Kidney capillary endothelial cell (primary cell): ENCODE data around the gene IGFBPL1.
"Not testable (repeated sequence)": the region's sequence is repeated elsewhere in the genome, so short reads cannot be mapped to it uniquely, and the experiment has no call there.

Experiments
- DNase-seq: peaks from one replicate; pipeline ENCODE4 v3.0.0-alpha.2; 2018; ENCODE audit warnings: low spot score

IGFBPL1 gene, protein sequence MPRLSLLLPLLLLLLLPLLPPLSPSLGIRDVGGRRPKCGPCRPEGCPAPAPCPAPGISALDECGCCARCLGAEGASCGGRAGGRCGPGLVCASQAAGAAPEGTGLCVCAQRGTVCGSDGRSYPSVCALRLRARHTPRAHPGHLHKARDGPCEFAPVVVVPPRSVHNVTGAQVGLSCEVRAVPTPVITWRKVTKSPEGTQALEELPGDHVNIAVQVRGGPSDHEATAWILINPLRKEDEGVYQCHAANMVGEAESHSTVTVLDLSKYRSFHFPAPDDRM

DNA sequence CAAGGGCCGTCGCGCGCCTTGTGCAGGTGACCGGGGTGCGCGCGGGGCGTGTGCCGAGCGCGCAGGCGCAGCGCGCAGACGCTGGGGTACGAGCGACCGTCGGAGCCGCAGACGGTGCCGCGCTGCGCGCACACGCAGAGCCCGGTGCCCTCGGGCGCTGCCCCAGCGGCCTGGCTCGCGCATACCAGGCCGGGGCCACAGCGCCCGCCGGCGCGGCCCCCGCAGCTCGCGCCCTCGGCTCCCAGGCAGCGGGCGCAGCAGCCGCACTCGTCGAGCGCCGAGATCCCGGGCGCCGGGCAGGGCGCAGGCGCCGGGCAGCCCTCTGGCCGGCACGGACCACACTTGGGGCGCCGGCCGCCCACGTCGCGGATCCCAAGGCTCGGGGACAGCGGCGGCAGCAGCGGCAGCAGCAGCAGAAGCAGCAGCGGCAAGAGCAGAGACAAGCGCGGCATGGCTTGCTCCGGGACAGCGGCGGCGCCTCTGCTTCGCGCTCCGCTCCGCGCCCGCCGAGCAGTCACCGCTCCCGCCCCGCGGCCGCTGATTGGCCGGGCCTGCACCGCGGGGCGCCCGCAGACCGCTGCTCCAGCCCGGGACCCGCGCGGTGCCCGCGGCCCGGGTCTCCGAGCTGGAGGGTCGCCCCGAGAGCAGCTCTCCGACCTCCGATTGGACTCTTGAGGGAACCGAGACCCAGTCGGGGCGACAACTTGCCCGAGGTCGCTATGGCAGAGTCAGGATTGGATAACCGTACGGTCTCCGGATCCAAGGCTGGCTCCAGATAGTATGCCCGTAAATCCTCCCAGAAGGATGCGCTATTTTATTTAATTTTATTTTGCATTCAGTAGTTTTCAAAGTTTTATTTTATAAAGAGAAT, at the start of gene IGFBPL1:
Gene IGFBPL1, minus strand, starts transcription at position 482 of the 871 bp plus-strand sequence. Its CDS starts 30 bp downstream, at position 452.
- DNase-seq, result no peak

- not testable (repeated sequence) for DNase-seq
Observed at GRCh38 chr9:38472583-38473249, 48.5 kb upstream of the IGFBPL1 start.

GRCh38 chr9:38467404-38467803, 43.1 kb upstream of the IGFBPL1 start:
- DNase-seq, result no peak

DNA sequence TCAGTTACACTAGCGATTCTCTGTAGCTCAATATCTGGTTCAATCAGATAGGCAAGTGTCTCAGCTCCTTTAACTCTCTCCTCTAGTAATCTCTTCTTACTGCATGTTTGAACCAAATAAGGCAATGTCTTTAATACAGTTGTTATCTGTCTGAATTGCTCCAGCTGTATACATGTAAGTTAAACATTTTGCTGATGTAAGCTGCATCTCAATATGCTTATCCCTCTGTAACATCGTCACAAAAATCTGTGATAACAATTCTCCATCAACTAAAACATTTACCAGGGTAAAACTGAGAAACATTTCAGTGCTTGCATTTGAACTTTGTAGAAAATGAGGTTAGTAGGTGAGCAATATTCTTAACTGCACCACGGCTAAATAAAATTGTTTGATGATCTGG, 29.6 kb upstream of the IGFBPL1 start:
- DNase-seq, result no peak

GRCh38 chr9:38451162-38451561, 26.9 kb upstream of the IGFBPL1 start:
- DNase-seq, result no peak

DNA sequence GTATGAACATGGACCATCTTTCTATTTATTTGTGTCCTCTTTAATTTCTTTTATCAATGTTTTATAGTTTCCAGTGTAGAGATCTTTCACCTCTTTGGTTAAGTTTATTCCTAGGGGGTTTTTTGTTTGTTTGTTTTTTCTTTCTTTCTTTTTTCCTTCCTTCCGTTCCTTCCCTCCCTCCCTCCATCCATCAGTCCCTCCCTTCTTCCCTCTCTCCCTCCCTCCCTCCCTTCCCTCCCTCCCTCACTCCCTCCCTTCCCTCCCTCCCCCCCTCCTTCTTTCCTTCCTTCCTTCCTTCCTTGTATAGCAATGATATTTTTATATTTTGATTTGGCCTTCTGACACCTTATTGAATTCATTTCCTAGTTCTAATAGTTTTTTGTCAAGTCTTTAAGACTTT, 23.4 kb upstream of the IGFBPL1 start:
- no peak for DNase-seq

- no peak for DNase-seq
Observed at GRCh38 chr9:38445154-38446043, 21.1 kb upstream of the IGFBPL1 start.

GRCh38 chr9:38443597-38443996, 19.3 kb upstream of the IGFBPL1 start:
- DNase-seq, result no peak

DNA sequence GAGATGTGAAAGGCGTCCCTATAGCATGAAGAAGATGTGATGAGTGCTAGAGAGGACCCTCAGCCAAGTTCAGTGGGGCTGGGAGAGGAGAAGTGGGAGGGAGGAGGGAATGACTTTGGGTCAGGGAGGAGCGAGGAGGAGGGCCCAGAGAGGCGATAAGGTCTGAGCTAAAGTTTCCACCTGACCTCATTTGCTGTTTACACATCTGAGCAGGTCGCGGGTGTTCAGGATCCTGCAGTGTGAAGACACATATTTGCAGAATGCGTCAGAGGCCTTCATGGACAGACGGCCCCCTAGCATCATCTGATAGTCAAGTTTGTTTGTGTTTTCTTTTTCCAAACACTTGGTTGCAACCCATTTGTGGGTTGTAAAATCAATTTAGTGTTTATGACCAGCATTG, 18.9 kb upstream of the IGFBPL1 start:
- no peak for DNase-seq

GRCh38 chr9:38442473-38443096, 18.3 kb upstream of the IGFBPL1 start:
- no peak for DNase-seq

DNA sequence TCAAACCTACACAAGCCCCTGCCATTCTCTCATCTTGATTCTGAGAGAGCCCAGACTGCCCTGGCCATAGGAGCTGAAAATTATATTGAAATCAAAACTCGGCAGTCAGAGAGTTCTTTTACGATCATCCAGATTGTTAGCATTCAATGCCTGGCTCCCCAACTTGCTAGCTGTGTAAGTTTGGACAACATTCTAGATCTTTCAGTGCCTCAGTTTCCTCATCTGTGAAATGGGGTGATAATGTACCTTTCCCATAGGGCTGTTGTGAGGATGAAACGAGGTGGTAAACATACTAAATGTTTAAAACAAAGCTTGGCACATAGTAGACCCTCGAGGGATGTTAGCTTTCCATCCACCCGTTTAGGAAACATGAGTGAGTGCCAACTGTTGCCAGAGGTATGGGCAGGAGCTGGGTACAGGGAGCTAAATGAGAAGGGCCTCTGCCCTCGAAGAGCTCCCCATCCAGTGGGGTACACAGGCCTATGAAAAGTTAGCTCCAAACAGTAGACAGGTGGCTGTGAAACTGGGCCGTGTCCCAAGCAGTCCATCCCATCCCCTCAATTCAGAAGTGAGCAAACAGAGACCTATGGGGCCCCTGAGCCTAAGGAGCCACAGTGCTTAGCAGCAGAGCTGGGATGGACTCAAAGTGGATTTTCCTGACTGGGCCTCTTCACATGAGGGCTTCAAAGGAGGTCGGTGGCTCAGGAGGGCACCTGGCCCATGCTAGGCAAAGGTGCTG, 17.3 kb upstream of the IGFBPL1 start:
- no peak for DNase-seq

- DNase-seq, result no peak
Observed at GRCh38 chr9:38440516-38440915, 16.3 kb upstream of the IGFBPL1 start.

DNA sequence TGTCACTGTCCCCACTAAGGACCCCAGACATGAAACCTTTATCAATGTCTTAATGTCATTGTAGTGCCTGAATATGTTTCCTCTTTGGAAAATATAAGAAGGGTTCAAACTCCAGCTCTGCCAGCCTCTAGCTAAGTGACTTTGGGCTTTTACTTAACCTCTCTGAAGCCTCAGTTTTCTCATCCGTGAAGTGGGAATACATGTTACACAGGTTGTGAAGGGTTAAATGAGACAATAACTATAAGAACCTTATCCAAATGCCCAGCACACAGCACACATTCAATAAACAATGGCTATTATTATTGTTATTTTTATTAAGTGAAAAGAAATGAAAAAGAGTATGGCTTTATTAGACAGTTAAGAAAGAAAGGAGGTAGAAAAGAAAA, 15.7 kb upstream of the IGFBPL1 start:
- no peak for DNase-seq

GRCh38 chr9:38439291-38439915, 15.1 kb upstream of the IGFBPL1 start:
- no peak for DNase-seq

DNA sequence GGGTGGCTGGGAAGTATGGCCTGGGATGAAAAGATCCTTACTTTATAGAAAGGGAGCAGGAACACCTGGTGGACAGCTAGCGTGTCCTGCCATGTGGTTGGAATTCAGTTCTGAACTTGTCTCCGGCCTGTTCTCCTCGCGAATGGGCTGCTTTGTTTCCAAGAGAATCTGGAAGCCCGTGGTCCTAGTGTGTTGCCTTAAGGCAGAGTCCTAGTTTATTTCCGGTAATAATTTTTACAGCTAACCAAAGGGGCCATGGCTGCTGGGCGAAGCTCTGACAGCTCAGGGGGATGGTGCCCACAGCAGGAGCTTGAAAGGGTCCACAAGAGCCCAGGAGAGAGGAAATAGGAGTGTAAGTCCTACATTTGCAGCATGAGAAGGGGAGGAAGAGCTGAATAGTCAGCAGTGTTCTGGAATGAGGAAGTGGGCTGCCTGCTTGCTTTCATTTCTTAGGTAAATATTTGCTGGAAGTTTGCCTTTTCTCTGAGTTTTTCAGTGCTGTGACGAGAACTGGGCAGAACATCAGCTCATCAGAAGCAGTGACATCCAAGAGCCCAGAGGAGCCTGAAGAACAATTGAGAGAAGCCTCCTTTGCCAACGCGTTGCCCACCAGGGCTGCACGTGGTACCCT, 13.1 kb upstream of the IGFBPL1 start:
- no peak for DNase-seq

GRCh38 chr9:38436708-38437107, 12.5 kb upstream of the IGFBPL1 start:
- no peak for DNase-seq

DNA sequence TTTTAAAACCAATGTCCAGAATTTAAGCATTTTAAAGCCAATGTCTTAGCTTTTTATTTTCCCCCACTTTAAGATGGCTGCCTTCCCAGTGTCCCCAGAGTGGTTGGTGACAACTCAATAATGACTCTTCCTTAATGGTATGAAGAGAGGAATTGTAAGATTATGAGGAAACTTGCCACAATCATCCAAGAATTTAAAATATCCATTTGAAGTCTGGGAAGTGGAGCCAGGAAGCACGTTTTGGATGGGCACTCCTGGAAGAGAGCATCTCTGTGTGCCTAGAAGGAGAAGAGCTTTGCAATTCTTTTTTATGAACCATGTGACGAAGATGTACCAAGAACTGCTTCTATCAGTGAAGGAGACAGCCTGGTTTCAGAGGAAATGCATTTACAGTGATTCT, 11.3 kb upstream of the IGFBPL1 start:
- DNase-seq, result no peak

DNA sequence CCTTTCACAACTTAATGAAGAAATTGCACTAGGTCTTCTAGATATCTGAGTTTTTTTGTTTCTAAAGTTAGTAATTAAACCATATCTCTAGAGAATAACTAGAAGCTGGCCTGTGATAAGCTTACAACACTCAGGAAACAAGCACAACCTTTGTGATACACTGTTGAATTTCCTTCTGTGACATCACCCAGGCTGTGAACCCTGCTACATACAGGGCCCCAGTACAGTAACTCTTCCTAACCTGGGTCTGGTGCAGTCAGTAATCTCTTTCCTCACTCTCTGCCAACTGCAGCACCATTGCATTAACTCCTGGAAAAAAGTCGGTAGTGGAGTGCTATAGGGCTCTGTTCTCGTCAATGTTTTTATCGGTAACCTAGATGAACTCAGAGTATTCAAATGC, 10.6 kb upstream of the IGFBPL1 start:
- no peak for DNase-seq

- no peak for DNase-seq
Observed at GRCh38 chr9:38434365-38434764, 10.1 kb upstream of the IGFBPL1 start.
